GM12864 (cell line): ENCODE data around the gene HYAL2.
"Not testable (repeated sequence)": the region's sequence is repeated elsewhere in the genome, so short reads cannot be mapped to it uniquely, and the experiment has no call there.

Experiments
- DNase-seq: peaks from one replicate; pipeline ENCODE4 v3.0.0-alpha.2; 2011; ENCODE audit warnings: low read depth
- H3K4me3 ChIP-seq: 2 replicates; pipeline ENCODE4 v1.5.1; 2011; ENCODE audit warnings: mild to moderate bottlenecking, low read depth, low read length, control low read depth
- CTCF ChIP-seq: IDR thresholded peaks from 2 replicates; pipeline ENCODE4 v1.5.1; 2011; ENCODE audit warnings: low read depth, mild to moderate bottlenecking, moderate library complexity, low read length, control low read depth, inconsistent platforms; ENCODE audit errors: missing control alignments

HYAL2 gene

GRCh38 chr3:50288387-50289007 is 34.0 kb downstream of the HYAL2 start:
- no peak for TF ChIP-seq CTCF
- no peak for DNase-seq
- no peak overlapping the region for H3K4me3 ChIP-seq

GRCh38 chr3:50287262-50287661 is 35.3 kb downstream of the HYAL2 start:
- no peak for DNase-seq
- no peak for TF ChIP-seq CTCF
- no peak overlapping the region for H3K4me3 ChIP-seq

GRCh38 chr3:50286322-50287227 is 36.0 kb downstream of the HYAL2 start:
- DNase-seq = no peak
- no peak for TF ChIP-seq CTCF
- no peak overlapping the region for H3K4me3 ChIP-seq

GRCh38 chr3:50284121-50284520 is 38.4 kb downstream of the HYAL2 start:
- not testable (repeated sequence) for H3K4me3 ChIP-seq, DNase-seq

DNA sequence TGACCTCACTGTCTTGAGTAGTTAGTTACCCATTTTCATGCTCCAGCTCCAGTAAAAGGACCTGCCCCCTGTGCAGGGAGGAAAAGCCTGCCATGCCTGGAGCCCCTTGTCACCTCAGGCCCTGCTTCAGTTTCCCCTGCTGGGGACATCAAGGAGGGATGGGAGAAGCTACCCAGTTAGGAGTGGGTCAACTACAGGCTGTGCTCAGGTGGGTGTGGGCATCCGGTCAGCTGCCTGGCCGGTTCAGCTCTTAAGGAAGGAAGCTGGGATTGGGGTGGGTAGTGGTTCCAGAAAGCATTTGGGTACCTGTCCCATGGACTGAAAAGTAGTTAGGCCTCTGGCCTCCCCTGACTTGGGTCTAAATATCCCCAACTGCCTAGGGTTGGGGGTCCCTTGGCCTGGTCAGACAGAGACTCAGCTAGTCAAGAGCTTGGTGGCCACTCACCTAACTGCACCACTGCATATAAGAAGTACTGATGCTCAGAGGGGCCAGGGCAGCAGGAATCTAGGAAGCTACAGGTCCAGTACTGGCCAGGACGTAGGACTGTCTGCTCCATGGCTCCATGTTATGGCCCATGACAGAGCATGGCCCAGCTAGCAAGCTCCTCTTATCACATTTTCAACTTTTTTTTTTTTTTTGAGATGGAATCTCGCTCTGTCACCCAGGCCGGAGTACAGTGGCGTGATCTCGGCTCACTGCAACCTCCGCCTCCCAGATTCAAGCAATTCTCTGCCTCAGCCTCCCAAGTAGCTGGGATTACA is 43.1 kb downstream of the HYAL2 start:
- TF ChIP-seq CTCF = no peak
- no peak overlapping the region for H3K4me3 ChIP-seq
- no peak for DNase-seq

GRCh38 chr3:50278880-50279224 is 43.7 kb downstream of the HYAL2 start, which contains the start of gene LSMEM2:
TSS of gene LSMEM2 (plus strand) at chr3:50279087. CDS start at chr3:50279114, 27 bp downstream.
- DNase-seq = no peak
- TF ChIP-seq CTCF = no peak
- no peak within 1 kb of the TSS for H3K4me3 ChIP-seq
